NCI-H2227 treated with DMSO at 0.1 percent for 48 hours (cell line): ENCODE measurements around the gene CRISP1.
"Not testable (repeated sequence)": the region's sequence is repeated elsewhere in the genome, so short reads cannot be mapped to it uniquely, and the experiment has no call there.

Source experiments
- DNase-seq: peaks from one replicate; lab custom pipeline; 2025; lab: John Stamatoyannopoulos, UW

CRISP1 gene

DNA sequence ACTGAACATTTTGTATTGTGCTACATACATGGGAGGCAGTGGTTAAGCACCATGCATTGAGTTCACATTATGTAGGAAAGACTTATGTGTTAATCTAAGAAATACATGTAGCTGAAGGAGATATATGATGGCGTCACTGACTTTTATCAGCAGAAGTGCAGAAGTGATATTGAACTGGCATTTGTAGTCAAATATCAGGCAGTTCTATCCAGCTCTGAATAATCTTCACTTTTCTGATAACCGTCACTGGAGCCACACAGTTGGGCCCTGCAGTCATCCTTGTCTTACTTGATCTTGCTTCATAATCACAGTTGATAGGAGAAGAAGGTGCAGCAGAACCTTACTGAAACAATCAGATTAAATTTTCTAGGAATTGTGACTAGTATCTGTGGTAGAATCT, 26.4 kb downstream of the CRISP1 start:
- no peak for DNase-seq

DNA sequence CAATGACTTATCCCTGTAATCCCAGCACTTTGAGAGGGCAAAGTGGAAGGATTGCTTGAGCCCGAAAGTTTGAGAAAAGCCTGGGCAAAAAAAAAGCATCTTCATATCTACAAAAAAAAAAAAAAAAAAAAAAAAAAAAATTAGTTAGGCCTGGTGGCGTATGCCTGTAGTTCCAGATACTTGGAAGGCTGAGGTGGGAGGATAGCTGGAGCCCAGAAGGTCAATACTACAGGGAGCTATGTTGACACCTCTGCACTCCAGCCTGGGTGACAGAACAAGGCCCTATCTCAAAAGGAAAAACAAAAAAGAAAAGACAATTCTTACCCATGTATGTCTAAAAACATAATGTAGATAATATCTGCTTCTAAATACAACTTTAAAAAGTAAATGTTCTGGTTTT, 27.2 kb downstream of the CRISP1 start:
- no peak for DNase-seq

GRCh38 chr6:49835140-49835539, 31.2 kb downstream of the CRISP1 start:
- no peak for DNase-seq

DNA sequence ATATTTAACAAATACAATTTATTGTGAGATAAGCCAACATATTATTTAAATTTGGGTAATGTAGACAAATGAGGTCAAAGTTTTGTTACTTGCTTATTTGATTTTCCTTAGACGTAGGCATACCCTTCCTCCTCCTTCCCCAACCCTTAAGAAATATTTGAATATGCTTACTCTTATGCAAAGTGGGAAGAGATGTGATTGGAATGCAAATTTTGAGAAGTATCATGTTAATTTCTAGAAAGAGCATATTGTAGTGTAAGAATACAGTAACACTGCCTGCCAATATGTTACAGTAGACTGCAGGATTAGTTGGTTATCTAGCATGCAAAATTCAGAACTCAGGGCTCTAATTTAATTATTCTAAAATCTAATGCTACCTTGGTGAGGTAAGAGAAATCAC, 32.9 kb downstream of the CRISP1 start:
- no peak for DNase-seq

- DNase-seq: no peak
These were observed 39.5 kb downstream of the CRISP1 start for GRCh38 chr6:49826743-49827406.

DNA sequence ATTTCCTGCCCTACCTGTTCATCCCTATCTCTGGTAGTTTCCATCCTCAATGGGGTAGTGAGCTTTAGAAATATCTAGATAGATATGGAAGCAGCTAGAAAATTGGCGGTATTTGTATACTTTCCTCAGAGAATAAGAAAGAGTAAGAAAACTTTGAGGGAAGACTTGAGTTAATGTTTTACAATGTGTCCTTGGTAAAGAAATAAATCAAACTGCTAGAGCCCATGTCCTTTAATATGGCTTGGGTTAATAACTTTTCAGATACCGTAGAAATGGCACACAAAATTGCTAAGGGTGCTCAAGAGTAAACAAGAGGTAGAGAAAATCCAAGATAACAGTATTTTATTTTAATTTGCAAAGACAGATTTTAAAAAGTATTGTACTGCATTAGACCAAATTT, 51.2 kb downstream of the CRISP1 start:
- DNase-seq: no peak

DNA sequence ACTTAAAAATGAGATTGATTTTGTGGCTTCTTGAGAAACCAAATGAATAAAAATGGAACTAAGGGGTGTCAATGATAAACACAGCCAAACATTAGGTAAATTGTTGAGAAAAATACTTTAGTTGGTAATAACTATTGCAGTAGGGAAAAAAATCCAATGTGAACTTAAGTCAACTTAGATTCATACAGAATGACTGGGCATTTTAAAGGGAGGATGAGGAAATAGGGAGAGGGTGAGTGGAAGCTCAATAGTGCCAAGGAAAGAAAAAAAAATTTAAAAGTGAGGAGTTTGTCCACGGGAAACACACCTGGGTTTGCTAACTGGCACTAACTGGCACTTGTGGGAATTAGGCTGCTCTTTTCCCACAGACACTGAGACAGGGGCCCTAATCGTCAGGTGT, 53.1 kb downstream of the CRISP1 start:
- no peak for DNase-seq

DNA sequence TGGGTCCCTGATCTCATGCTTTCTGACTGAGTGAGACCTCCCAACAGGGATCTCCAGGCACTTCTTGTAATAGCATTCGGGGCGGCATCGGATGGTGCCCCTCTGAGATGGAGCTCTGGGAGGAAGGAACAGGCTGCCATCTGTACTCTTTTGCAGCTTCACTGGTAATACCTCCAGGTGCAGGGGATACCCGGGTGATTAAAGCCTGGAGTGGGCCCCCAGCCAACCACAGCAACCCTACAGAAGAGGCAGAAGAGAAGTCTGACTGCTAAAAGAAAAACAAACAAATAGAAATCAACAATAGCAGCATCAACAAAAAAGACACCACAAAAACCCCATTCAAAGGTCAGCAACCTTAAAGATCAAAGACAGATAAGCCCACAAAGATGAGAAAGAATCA, 60.2 kb downstream of the CRISP1 start:
- DNase-seq: no peak

GRCh38 chr6:49805246-49805645, 61.1 kb downstream of the CRISP1 start:
- DNase-seq: no peak

- no peak for DNase-seq
These were observed 64.8 kb downstream of the CRISP1 start for GRCh38 chr6:49801525-49801924.

GRCh38 chr6:49799090-49799489, 67.2 kb downstream of the CRISP1 start:
- no peak for DNase-seq

DNA sequence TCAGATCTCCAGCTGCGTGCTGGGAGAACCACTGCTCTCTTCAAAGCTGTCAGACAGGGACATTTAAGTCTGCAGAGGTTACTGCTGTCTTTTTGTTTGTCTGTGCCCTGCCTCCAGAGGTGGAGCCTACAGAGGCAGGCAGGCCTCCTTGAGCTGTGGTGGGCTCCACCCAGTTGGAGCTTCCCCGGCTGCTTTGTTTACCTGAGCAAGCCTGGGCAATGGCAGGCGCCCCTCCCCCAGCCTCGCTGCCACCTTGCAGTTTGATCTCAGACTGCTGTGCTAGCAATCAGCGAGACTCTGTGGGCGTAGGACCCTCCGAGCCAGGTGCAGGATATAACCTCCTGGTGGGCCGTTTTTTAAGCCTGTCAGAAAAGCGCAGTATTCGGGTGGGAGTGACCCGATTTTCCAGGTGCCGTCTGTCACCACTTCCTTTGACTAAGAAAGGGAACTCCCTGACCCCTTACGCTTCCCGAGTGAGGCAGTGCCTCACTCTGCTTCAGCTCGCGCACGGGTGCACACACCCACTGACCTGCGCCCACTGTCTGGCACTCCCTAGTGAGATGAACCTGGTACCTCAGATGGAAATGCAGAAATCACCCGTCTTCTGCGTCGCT, 69.4 kb downstream of the CRISP1 start:
- not testable (repeated sequence) for DNase-seq

DNA sequence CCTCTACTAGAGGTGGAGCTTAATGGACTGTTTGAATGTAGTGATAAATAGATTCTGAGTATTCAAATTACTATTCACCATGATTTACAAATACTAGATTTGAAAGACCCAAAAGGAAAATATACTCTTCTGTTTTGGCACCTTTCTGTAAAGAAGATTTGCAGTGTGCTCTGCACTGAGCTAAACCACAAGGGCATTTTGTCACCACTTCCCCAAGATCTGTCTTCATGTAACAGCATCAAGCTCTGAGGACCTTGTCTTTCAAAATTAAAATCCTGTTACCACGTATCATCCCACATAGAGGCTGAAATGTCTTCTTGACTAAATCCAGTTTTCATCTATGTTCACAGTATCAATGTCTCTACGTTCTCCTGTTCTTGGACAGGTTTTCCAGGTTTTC, 76.0 kb downstream of the CRISP1 start:
- DNase-seq: no peak

DNA sequence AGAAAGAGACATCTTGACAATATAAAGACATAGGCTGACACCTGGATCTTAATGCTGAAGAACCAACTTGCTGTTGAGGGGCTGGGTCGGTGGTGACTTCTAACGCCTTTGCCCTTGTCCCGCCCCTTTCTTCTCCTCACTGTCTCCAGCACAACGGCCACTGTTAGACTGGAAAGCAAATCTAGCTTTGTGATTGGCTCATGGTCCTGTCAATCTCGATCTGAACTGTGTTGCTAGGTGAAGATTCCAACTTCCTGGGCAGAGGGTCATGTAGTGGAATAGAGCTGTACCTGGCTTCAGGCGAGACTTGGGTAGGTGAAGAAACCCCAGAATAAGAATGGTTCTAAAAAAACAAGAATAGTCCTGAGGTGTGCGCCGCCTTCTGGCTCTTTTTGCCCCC, 79.2 kb downstream of the CRISP1 start, which contains the start of gene PGK2:
Gene PGK2, minus strand, starts transcription at position 110 of the 400 bp plus-strand sequence. Its CDS starts 98 bp downstream, at position 12.
- no peak for DNase-seq

DNA sequence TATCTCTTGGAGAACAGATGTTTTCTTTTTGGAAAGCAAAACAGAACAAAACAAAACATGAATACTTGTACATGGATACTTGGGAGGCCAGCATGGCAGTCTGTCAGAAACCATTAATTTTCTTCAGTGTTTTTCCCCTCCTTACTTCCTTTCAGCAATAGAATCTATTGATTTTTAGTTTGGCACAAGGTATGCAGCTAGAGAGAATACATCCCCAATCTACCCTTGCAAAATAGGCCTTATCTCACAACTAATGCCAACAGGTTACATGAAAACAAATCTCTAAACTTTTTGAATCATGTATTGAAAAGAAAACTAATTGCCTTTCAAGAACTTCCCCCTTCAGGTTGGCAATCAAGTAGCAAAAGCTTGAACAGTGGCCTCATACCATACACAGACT, 82.1 kb downstream of the CRISP1 start:
- no peak for DNase-seq
